Stomach (tissue), 4 donors: ENCODE results near the gene ST6GALNAC6.

Experiments used
- CTCF ChIP-seq, 7 experiments: fragments of 450-650 bp in 4 of 7; fragments of 200-600 bp in 3 of 7; sonication (generic) in 3 of 7; IDR thresholded peaks; one replicate each; pipeline ENCODE4 v1.5.1; 2016 to 2019; ENCODE audit warnings: antibody characterized with exemption in 7 of 7, control low read depth in 2 of 7, mild to moderate bottlenecking in 1 of 7
- EP300 ChIP-seq: sonication (generic); formaldehyde crosslinking; IDR thresholded peaks from one replicate; pipeline ENCODE4 v1.6.1; 2017; ENCODE audit warnings: antibody characterized with exemption

GRCh38 chr9:127912296-127912695 lies 12.9 kb upstream of the ST6GALNAC6 start:
- TF ChIP-seq CTCF (IDR thresholded peaks at IDR 0.05) (no peak), EP300 (no peak)
